ENCODE measurements around the gene USP49. TPM values are rescaled to one million over a fixed set of nuclear protein-coding genes. Genes with fewer than 3 reads are reported as not detected.

The USP49 gene
- total RNA-seq, 1 donor: 3.0 TPM

GRCh38 chr6:41758641-41759035 is 136.5 kb downstream of the USP49 start:
- H3K4me3 ChIP-seq (ENCODE audit: low read depth, low read length): no peak overlapping the region
- DNase-seq (ENCODE audit: low read depth): no peak
- TF ChIP-seq, protein P1, sequence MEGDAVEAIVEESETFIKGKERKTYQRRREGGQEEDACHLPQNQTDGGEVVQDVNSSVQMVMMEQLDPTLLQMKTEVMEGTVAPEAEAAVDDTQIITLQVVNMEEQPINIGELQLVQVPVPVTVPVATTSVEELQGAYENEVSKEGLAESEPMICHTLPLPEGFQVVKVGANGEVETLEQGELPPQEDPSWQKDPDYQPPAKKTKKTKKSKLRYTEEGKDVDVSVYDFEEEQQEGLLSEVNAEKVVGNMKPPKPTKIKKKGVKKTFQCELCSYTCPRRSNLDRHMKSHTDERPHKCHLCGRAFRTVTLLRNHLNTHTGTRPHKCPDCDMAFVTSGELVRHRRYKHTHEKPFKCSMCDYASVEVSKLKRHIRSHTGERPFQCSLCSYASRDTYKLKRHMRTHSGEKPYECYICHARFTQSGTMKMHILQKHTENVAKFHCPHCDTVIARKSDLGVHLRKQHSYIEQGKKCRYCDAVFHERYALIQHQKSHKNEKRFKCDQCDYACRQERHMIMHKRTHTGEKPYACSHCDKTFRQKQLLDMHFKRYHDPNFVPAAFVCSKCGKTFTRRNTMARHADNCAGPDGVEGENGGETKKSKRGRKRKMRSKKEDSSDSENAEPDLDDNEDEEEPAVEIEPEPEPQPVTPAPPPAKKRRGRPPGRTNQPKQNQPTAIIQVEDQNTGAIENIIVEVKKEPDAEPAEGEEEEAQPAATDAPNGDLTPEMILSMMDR (IDR thresholded peaks at IDR 0.05; ENCODE audit: insufficient read depth, low read depth, low read length): no peak

DNA sequence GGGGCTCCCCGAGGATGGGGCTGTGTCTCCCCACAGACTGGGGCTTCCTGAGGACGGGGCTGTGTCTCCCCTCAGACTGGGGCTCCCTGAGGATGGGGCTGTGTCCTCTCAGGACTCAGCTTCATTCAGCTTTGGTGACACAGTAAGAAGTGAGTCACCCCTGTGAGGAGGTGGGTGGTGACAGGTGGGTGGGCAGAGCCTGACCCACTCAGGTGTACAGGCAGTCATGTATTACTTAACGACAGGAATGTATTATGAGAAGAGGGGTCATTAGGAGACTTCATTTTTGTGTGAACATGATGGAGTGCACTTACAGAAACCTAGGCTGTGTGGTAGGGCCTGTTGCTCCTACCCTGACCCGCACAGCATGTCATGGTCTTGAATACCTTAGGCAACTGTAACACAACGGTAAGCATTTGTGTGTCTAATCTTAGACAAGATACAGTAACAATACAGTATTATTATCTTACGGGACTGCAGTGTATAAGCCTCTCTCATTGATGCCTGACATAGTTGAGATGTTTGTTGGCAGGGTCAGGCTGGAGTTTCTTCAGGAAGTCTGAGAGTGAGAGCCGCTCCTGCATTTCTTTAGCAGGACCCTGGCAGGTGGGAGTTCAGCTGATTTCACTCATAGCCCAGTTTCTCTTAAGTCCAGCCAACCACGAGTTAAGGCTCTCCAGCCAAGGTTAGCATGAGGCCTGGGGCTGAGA is 137.1 kb downstream of the USP49 start:
- TF ChIP-seq, protein P1 (IDR thresholded peaks at IDR 0.05; ENCODE audit: insufficient read depth, low read depth, low read length): no peak
- no peak for DNase-seq (ENCODE audit: low read depth)

DNA sequence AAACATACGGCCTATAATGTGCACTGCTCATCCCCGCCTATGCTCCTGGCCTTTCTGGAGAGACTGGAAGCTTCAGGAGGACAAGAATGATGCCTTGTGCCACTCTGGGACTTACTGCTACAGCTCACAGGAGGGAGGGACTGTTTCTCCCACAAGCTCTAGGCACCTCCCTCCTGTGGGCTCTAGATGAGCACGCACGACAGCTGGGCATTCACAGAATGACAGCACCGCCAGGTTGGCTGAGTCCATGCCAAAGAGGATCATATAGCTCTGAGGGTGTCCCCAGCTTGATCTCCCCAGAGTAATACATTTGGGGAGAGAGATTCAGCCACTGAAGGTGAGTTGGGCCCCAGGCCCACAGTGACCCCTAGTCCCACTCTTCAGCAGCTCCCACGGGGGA is 137.9 kb downstream of the USP49 start:
- TF ChIP-seq, protein P1 (IDR thresholded peaks at IDR 0.05; ENCODE audit: insufficient read depth, low read depth, low read length): no peak
- no peak for DNase-seq (ENCODE audit: low read depth)
- H3K4me3 ChIP-seq (ENCODE audit: low read depth, low read length): no peak overlapping the region

More for the DNA sequence above, 137.1 kb downstream of the USP49 start:
- no peak overlapping the region for H3K4me3 ChIP-seq (ENCODE audit: low read depth, low read length)

- no peak for DNase-seq (ENCODE audit: low read depth)
- TF ChIP-seq, protein P1 (IDR thresholded peaks at IDR 0.05; ENCODE audit: insufficient read depth, low read depth, low read length): no peak
- H3K4me3 ChIP-seq (ENCODE audit: low read depth, low read length): no peak overlapping the region
These were observed 138.8 kb downstream of the USP49 start for GRCh38 chr6:41756354-41756753.

GRCh38 chr6:41755895-41756294 is 139.3 kb downstream of the USP49 start:
- H3K4me3 ChIP-seq (ENCODE audit: low read depth, low read length): no peak overlapping the region
- no peak for DNase-seq (ENCODE audit: low read depth)
- TF ChIP-seq, protein P1 (IDR thresholded peaks at IDR 0.05; ENCODE audit: insufficient read depth, low read depth, low read length): no peak

GRCh38 chr6:41750374-41750773 is 144.8 kb downstream of the USP49 start:
- no peak for DNase-seq (ENCODE audit: low read depth)
- TF ChIP-seq, protein P1 (IDR thresholded peaks at IDR 0.05; ENCODE audit: insufficient read depth, low read depth, low read length): no peak
- H3K4me3 ChIP-seq (ENCODE audit: low read depth, low read length): no peak overlapping the region

DNA sequence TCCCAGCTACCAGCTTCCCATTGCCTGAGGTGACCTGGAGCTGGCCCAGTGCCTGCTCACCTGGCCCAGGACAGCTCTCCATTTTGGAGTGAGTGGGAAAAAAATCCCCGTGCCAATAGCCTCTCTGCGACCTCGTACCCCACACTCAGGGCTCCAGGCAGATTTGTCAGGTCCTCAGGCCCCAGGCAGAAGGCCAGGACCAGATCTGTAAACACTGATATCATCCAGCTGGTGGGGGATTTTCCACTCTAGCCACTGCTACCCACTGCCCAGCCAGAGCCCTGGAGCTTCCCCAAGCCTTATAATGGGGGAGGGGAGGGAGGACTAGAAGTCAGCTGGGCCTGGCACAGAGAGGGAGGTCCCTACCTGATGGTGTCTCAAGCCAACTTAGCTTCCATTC is 146.6 kb downstream of the USP49 start:
- no peak overlapping the region for H3K4me3 ChIP-seq (ENCODE audit: low read depth, low read length)
- TF ChIP-seq, protein P1 (IDR thresholded peaks at IDR 0.05; ENCODE audit: insufficient read depth, low read depth, low read length): no peak
- DNase-seq (ENCODE audit: low read depth): peak; percentile 70

Data from fibroblast of villous mesenchyme (primary cell).